Progenitor cell of endocrine pancreas (in vitro differentiated cells): Measurements from ENCODE around the gene HABP4. TPM values are rescaled to one million over a fixed set of nuclear protein-coding genes. Genes with fewer than 3 reads are reported as not detected.

Experiments used
- DNase-seq: peaks from one replicate; pipeline ENCODE4 v3.0.0; 2021; ENCODE audit warnings: low spot score; ENCODE audit not compliant: unreplicated experiment
- H3K27ac Mint-ChIP-seq: 2 replicates; pipeline ENCODE4 v1.8.0; 2021; ENCODE audit warnings: mild to moderate bottlenecking, moderate library complexity, mixed read lengths
- H3K27me3 Mint-ChIP-seq: 2 replicates; pipeline ENCODE4 v1.8.0; 2021; ENCODE audit warnings: mixed read lengths
- H3K36me3 Mint-ChIP-seq: 2 replicates; pipeline ENCODE4 v1.8.0; 2022; ENCODE audit warnings: mixed read lengths; ENCODE audit not compliant: insufficient read depth
- H3K4me1 Mint-ChIP-seq: 2 replicates; pipeline ENCODE4 v1.8.0; 2021; ENCODE audit warnings: low read depth, mixed read lengths
- H3K4me3 Mint-ChIP-seq: 2 replicates; pipeline ENCODE4 v1.8.0; 2021; ENCODE audit warnings: low read depth, mild to moderate bottlenecking, moderate library complexity, mixed read lengths
- H3K9me3 Mint-ChIP-seq: 2 replicates; pipeline ENCODE4 v1.8.0; 2021; ENCODE audit warnings: low read depth, mixed read lengths
- total RNA-seq: library from RNA; stranded (reverse); gene quantifications from 2 replicates; pipeline ENCODE4 v1.2.1, GENCODE V29; 2021
- TF ChIP-seq, protein P1 (sequence below): fragments of 200-600 bp; sonication (generic); IDR thresholded peaks from one replicate; pipeline ENCODE4 v1.5.0; 2021; ENCODE audit warnings: antibody characterized with exemption, mild to moderate bottlenecking; ENCODE audit not compliant: unreplicated experiment

Gene HABP4
- total RNA-seq, 1 donor from 2014 or later = 15.5 TPM

DNA sequence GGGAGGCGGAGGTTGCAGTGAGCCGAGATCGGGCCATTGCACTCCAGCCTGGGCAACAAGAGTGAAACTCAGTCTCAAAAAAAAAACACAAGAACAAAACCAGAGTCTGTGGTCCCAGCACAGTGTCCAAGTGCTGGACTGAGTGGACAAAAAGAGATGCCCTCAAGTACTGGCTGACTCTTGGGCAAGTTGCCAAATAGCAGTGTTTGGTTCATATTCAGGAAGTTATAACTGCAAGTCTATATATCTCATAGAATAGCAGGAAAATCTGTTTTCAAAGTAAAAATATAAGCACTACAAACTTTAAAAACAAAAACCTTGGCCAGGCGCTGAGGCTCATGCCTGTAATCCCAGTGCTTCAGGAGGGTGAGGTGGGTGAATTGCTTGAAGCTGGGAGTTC, 7.3 kb downstream of the HABP4 start:
- no peak overlapping the region for H3K4me3 Mint-ChIP-seq
- H3K9me3 Mint-ChIP-seq = no peaks in the 10 kb centered on the region
- TF ChIP-seq, protein P1, sequence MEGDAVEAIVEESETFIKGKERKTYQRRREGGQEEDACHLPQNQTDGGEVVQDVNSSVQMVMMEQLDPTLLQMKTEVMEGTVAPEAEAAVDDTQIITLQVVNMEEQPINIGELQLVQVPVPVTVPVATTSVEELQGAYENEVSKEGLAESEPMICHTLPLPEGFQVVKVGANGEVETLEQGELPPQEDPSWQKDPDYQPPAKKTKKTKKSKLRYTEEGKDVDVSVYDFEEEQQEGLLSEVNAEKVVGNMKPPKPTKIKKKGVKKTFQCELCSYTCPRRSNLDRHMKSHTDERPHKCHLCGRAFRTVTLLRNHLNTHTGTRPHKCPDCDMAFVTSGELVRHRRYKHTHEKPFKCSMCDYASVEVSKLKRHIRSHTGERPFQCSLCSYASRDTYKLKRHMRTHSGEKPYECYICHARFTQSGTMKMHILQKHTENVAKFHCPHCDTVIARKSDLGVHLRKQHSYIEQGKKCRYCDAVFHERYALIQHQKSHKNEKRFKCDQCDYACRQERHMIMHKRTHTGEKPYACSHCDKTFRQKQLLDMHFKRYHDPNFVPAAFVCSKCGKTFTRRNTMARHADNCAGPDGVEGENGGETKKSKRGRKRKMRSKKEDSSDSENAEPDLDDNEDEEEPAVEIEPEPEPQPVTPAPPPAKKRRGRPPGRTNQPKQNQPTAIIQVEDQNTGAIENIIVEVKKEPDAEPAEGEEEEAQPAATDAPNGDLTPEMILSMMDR = no peak
- no peak overlapping the region for H3K27ac Mint-ChIP-seq
- DNase-seq = no peak
- peaks cover 2% of the 10 kb centered on the region for H3K4me1 Mint-ChIP-seq
- H3K27me3 Mint-ChIP-seq = no peaks in the 10 kb centered on the region
- H3K36me3 Mint-ChIP-seq = peaks cover 5% of the 10 kb centered on the region

DNA sequence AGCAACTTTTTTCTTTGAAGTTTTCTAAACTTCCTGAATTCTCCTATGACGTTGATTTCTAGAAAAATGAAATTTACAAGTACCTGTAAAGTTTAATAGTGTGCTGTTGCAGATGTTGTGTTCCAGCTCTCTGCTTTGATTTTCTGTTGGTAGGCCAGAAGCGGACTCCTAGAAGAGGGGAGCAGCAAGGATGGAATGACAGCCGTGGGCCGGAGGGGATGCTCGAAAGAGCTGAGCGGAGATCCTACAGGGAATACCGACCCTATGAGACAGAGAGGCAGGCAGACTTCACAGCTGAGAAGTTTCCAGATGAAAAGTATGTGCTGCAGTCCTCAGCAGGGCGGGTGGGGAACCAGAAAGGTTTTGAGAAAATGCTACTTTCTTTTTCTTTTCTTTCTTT, 8.3 kb downstream of the HABP4 start:
- Mint-ChIP-seq H3K4me1 (peaks cover 2% of the 10 kb centered on the region), H3K27ac (no peak overlapping the region), H3K27me3 (no peaks in the 10 kb centered on the region), H3K4me3 (no peak overlapping the region), H3K36me3 (peaks cover 5% of the 10 kb centered on the region), H3K9me3 (no peaks in the 10 kb centered on the region)
- no peak for DNase-seq
- TF ChIP-seq, protein P1 = no peak

DNA sequence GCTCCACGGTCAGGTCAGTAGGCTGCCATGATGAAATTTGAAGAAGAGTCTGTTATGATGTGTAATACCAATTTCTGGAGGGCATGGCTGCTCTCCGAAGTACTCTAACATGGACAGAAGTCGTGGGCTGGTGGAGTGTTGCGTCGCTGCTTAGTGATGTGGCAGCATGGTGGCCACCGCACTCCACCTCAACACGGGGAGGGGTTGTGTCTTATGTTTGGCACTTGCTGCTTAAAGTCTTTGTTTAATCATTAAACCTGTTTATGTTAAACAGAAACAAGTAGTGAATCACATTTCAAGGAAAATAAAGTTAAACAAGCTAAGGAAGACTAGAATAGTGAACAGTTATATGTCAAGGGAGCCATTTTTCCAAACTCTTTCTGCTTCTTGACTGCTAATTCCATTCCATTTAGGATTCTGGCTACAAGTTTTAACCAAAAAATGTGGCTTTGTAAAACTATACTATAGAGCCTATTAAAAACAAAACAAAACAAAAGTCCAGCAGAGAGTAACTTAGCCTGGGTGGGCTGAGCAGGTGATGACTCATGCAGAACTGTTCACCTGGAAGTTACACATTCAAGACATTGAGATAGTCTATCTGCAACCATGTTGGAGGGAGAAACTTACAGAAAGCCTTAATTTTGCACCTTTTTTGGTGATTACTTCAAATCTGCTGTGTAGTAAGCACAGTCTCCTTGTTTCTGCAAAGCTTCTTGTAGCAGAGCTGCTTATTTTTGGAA, 9.5 kb downstream of the HABP4 start:
- Mint-ChIP-seq H3K27ac (no peak overlapping the region), H3K27me3 (no peaks in the 10 kb centered on the region), H3K4me3 (no peak overlapping the region), H3K4me1 (no peaks in the 10 kb centered on the region), H3K36me3 (peaks cover 5% of the 10 kb centered on the region), H3K9me3 (no peaks in the 10 kb centered on the region)
- TF ChIP-seq, protein P1 = no peak
- DNase-seq = no peak

DNA sequence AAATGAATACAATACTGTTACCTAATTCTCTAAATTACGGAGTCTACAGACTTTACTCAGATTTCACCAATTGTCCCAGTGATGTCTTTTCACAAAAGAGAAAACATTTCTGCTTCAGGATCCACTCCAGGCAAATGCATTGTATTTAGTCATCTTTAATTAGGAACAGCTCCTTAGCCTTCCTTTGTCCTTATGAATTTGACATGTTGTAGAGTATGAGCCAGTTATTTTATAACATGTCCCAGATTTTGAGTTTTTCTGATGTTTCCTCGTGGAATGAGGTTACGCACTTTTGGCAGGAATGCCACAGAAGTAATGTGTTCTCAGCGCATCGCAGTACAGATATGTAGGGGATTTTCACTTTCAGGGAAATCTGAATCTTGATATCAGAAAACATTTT, 10.5 kb downstream of the HABP4 start:
- H3K9me3 Mint-ChIP-seq = no peaks in the 10 kb centered on the region
- H3K4me3 Mint-ChIP-seq = no peak overlapping the region
- DNase-seq = no peak
- H3K4me1 Mint-ChIP-seq = no peaks in the 10 kb centered on the region
- no peak overlapping the region for H3K27ac Mint-ChIP-seq
- TF ChIP-seq, protein P1 = no peak
- peaks cover 8% of the 10 kb centered on the region for H3K36me3 Mint-ChIP-seq
- H3K27me3 Mint-ChIP-seq = no peaks in the 10 kb centered on the region

DNA sequence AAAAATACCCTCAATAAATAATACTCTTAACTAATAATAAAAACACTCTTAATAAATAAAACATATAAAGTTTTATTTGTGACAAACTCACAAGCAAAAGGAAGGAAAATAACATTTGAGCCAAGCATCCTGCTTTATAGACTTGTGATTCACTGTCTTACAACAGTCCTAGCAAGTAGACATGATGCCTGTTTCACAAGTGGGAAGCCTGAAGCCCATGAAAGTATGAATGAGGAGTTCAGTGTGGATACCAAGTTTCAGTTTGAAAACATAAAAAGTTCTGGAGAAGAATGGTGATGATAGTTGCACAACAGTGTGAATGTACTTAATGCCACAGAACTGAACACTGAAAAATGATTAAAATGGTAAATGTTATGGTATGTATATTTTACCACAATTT, 10.9 kb downstream of the HABP4 start:
- no peak for DNase-seq
- H3K4me3 Mint-ChIP-seq = no peak overlapping the region
- H3K9me3 Mint-ChIP-seq = no peaks in the 10 kb centered on the region
- H3K36me3 Mint-ChIP-seq = peaks cover 11% of the 10 kb centered on the region
- H3K4me1 Mint-ChIP-seq = no peaks in the 10 kb centered on the region
- no peak overlapping the region for H3K27ac Mint-ChIP-seq
- no peaks in the 10 kb centered on the region for H3K27me3 Mint-ChIP-seq
- TF ChIP-seq, protein P1 = no peak
